HG03045 (cell line): Measurements from ENCODE around the gene NF1.
"Not testable (repeated sequence)": the region's sequence is repeated elsewhere in the genome, so short reads cannot be mapped to it uniquely, and the experiment has no call there.

ENCODE experiments used
- ATAC-seq: cut with Tn5 transposase; IDR thresholded peaks from one replicate; pipeline ENCODE4 v1.9.1; 2021; ENCODE audit warnings: mild to moderate bottlenecking, moderate library complexity; ENCODE audit not compliant: unreplicated experiment

The NF1 gene

GRCh38 chr17:31130286-31131224 lies 35.8 kb downstream of the NF1 start:
- no peak for ATAC-seq

- no peak for ATAC-seq
Measured at GRCh38 chr17:31131299-31131698, 36.5 kb downstream of the NF1 start.

GRCh38 chr17:31132977-31133376 lies 38.2 kb downstream of the NF1 start:
- no peak for ATAC-seq

- no peak for ATAC-seq
Measured at GRCh38 chr17:31134576-31134975, 39.8 kb downstream of the NF1 start.

GRCh38 chr17:31136319-31136718 lies 41.5 kb downstream of the NF1 start:
- no peak for ATAC-seq

- ATAC-seq: no peak
Measured at GRCh38 chr17:31140111-31140510, 45.3 kb downstream of the NF1 start.

GRCh38 chr17:31144428-31144827 lies 49.7 kb downstream of the NF1 start:
- no peak for ATAC-seq

GRCh38 chr17:31144836-31145235 lies 50.1 kb downstream of the NF1 start:
- no peak for ATAC-seq

GRCh38 chr17:31147507-31148202 lies 52.9 kb downstream of the NF1 start:
- no peak for ATAC-seq

- ATAC-seq: no peak
Measured at GRCh38 chr17:31148205-31148604, 53.4 kb downstream of the NF1 start.

- ATAC-seq: no peak
Measured at GRCh38 chr17:31152271-31152670, 57.5 kb downstream of the NF1 start.

- no peak for ATAC-seq
Measured at GRCh38 chr17:31155208-31155810, 60.5 kb downstream of the NF1 start.

- no peak for ATAC-seq
Measured at GRCh38 chr17:31156326-31156725, 61.5 kb downstream of the NF1 start.

GRCh38 chr17:31156864-31157263 lies 62.1 kb downstream of the NF1 start:
- ATAC-seq: not testable (repeated sequence)

GRCh38 chr17:31158746-31159377 lies 64.1 kb downstream of the NF1 start:
- ATAC-seq: no peak

GRCh38 chr17:31163091-31163781 lies 68.5 kb downstream of the NF1 start:
- no peak for ATAC-seq

GRCh38 chr17:31167111-31167510 lies 72.3 kb downstream of the NF1 start:
- ATAC-seq: no peak

- ATAC-seq: no peak
Measured at GRCh38 chr17:31171701-31172100, 76.9 kb downstream of the NF1 start.

- ATAC-seq: no peak
Measured at GRCh38 chr17:31172388-31172787, 77.6 kb downstream of the NF1 start.

- ATAC-seq: no peak
Measured at GRCh38 chr17:31174215-31174614, 79.4 kb downstream of the NF1 start.

GRCh38 chr17:31175237-31175636 lies 80.5 kb downstream of the NF1 start:
- ATAC-seq: no peak
